Duodenal mucosa (tissue), 2 donors: Measurements from ENCODE around the gene RAPSN.

Experiments
- H3K27ac ChIP-seq: one replicate; pipeline ENCODE4 v1.7.0; 2013; ENCODE audit warnings: low read depth, low read length
- H3K27me3 ChIP-seq, 2 donors: one replicate each; pipeline ENCODE4 v1.7.0; 2013; ENCODE audit warnings: low read length in 2 of 2, control low read depth in 1 of 2; ENCODE audit not compliant: insufficient read depth in 2 of 2, control insufficient read depth in 1 of 2
- H3K36me3 ChIP-seq, 2 donors: one replicate each; pipeline ENCODE4 v1.7.0; 2013; ENCODE audit warnings: low read length in 2 of 2, control low read depth in 1 of 2; ENCODE audit not compliant: insufficient read depth in 2 of 2, control insufficient read depth in 1 of 2
- H3K4me1 ChIP-seq, 2 donors: one replicate each; pipeline ENCODE4 v1.7.0; 2013; ENCODE audit warnings: low read length in 2 of 2, control low read depth in 1 of 2; ENCODE audit not compliant: insufficient read depth in 2 of 2, control insufficient read depth in 1 of 2
- H3K4me3 ChIP-seq, 2 donors: one replicate each; pipeline ENCODE4 v1.7.0; 2013; ENCODE audit warnings: low read length in 2 of 2, low read depth in 1 of 2
- H3K9ac ChIP-seq, 2 donors: one replicate each; pipeline ENCODE4 v1.7.0; 2013; ENCODE audit warnings: low read length in 2 of 2, low read depth in 1 of 2
- H3K9me3 ChIP-seq, 2 donors: one replicate each; pipeline ENCODE4 v1.7.0; 2013; ENCODE audit warnings: low read length in 2 of 2, control low read depth in 1 of 2; ENCODE audit not compliant: control insufficient read depth in 1 of 2

The RAPSN gene

DNA sequence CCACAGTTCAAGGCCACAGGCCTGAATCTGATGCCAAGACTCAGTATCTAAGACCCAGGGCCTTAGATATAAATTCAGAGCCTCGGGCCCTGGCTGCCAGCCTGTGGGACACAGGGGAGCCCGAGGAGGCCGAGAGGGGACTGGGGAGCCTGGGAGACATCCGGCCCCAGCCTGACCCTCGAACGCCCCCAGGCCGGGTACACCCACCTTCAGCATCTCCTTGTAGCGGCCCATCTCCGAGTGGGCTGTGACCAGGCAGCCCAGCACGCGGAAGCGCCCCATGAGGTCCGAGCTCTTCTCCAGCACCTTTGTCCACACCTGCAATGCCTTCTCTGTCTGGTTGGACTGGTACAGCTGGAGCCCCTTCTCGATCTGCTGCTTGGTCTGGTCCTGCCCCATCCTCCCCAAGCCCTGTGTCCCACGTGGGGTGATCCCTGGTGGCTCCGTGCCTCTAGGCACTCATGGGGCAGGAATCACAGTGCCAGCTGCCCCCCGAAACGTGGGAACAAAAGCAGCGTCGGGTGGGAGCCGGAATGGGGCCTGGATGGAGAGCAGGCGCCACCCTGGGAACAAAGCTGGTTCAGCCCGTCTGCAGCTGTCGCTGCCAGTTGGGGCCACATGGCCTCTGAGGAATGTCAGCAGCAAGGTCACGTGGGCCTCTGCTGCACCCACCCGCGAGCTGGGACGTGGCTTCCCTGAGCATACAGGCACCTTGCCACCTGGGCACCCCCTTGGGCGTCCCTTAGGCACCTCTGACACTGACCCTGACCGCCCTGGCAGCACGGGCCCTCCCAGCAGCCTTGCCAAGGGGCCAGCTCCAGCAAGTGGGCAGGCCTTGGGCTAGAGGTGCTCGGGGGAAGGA lies at the start of gene RAPSN:
RAPSN (minus strand) TSS at position 571 of the 862 bp plus-strand sequence; CDS start at position 399, 172 bp downstream.
- H3K9ac ChIP-seq, result no peak within 1 kb of the TSS
- no peaks in the 10 kb centered on the region for H3K27me3 ChIP-seq
- H3K36me3 ChIP-seq, result no peaks in the 10 kb centered on the region
- no peak within 1 kb of the TSS for H3K4me3 ChIP-seq
- H3K27ac ChIP-seq, result no peak within 1 kb of the TSS
- no peaks in the 10 kb centered on the region for H3K4me1 ChIP-seq
- H3K9me3 ChIP-seq, result no peaks in the 10 kb centered on the region

GRCh38 chr11:47498149-47498548 lies 49.2 kb upstream of the RAPSN start:
- H3K4me3 ChIP-seq, result no peak overlapping the region
- no peaks in the 10 kb centered on the region for H3K9me3 ChIP-seq
- no peaks in the 10 kb centered on the region for H3K27me3 ChIP-seq
- no peak overlapping the region for H3K9ac ChIP-seq
- peaks cover 3 to 8% of the 10 kb centered on the region in 2 donors for H3K36me3 ChIP-seq
- H3K4me1 ChIP-seq, result peaks cover 5 to 23% of the 10 kb centered on the region in 2 donors
- H3K27ac ChIP-seq, result no peak overlapping the region

- Histone ChIP-seq H3K4me3 (no peak overlapping the region), H3K9ac (no peak overlapping the region), H3K4me1 (peaks cover 0 to 18% of the 10 kb centered on the region in 2 donors), H3K9me3 (no peaks in the 10 kb centered on the region), H3K27me3 (no peaks in the 10 kb centered on the region), H3K27ac (no peak overlapping the region), H3K36me3 (peaks cover 7 to 8% of the 10 kb centered on the region in 2 donors)
Measured at GRCh38 chr11:47496808-47497207, 47.9 kb upstream of the RAPSN start.

DNA sequence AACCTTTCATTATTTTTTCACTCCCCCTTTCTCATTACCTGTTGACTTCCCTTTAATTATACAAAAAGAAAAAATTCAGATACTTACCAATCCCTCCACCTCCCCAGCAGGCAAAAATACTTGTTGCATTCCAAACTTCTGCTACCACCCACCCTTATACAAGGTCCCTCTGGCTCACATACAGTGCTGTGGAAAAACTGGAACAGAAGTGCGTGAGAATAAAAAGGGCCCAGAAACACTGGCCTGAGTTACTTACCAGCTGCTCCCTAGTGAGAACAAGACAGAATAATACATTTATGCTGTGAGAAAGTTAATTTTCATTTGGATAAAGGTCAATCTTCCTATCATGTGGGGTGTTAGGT lies 46.9 kb upstream of the RAPSN start:
- peaks cover 0 to 18% of the 10 kb centered on the region in 2 donors for H3K4me1 ChIP-seq
- no peaks in the 10 kb centered on the region for H3K27me3 ChIP-seq
- H3K36me3 ChIP-seq, result peaks cover 7 to 8% of the 10 kb centered on the region in 2 donors
- no peak overlapping the region for H3K9ac ChIP-seq
- H3K27ac ChIP-seq, result no peak overlapping the region
- no peak overlapping the region for H3K4me3 ChIP-seq
- H3K9me3 ChIP-seq, result no peaks in the 10 kb centered on the region

GRCh38 chr11:47495011-47495855 lies 46.3 kb upstream of the RAPSN start:
- Histone ChIP-seq H3K9me3 (no peaks in the 10 kb centered on the region), H3K27me3 (no peaks in the 10 kb centered on the region), H3K4me3 (no peak overlapping the region), H3K36me3 (peaks cover 4 to 5% of the 10 kb centered on the region in 2 donors), H3K27ac (no peak overlapping the region), H3K4me1 (peaks cover 0 to 18% of the 10 kb centered on the region in 2 donors), H3K9ac (no peak overlapping the region)

GRCh38 chr11:47489395-47489755 lies 40.4 kb upstream of the RAPSN start:
- H3K9me3 ChIP-seq, result no peaks in the 10 kb centered on the region
- H3K36me3 ChIP-seq, result peaks cover 15 to 25% of the 10 kb centered on the region in 2 donors
- H3K27ac ChIP-seq, result no peak overlapping the region
- H3K9ac ChIP-seq, result no peak overlapping the region
- H3K27me3 ChIP-seq, result no peaks in the 10 kb centered on the region
- no peak overlapping the region for H3K4me3 ChIP-seq
- peaks cover 7 to 24% of the 10 kb centered on the region in 2 donors for H3K4me1 ChIP-seq

DNA sequence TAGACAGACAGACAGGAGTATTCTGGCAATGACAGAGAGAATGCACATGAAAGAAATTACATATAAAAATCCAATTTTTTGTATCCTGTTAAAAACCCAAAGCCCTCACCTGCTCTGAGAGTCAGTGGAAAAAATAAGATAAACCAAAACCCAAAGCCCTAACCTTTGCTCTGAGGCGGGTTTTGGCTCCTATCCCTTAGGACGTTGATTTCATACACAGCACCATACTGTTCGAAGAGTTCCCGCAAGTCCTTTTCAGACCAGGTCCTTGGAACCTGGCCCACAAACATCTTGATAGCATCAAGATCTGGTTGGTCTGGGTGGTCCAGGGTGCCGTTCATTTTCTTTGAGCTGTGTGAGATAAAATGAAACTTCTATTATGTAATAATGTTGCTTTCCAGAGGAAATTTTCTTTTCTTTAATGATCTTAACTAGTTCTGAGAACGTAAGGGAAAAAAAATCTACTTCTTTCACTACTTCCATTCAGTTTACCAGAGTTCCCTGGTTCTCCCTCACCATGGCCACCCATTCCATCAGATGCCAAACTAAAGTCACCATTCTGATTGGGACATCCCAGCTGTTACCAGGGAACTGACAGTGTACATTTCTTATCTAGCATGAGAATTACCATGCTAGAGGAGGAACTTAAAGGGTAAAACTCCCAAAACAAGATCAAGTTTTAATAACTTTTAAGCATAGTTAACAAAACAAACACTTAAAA lies 39.9 kb upstream of the RAPSN start:
- Histone ChIP-seq H3K27me3 (no peaks in the 10 kb centered on the region), H3K9me3 (no peaks in the 10 kb centered on the region), H3K36me3 (peaks cover 15 to 30% of the 10 kb centered on the region in 2 donors), H3K4me1 (peaks cover 7 to 24% of the 10 kb centered on the region in 2 donors), H3K4me3 (no peak overlapping the region), H3K9ac (no peak overlapping the region), H3K27ac (no peak overlapping the region)

- Histone ChIP-seq H3K27me3 (no peaks in the 10 kb centered on the region), H3K27ac (no peak overlapping the region)
Measured at GRCh38 chr11:47488111-47488510, 39.2 kb upstream of the RAPSN start.

GRCh38 chr11:47487421-47487820 lies 38.5 kb upstream of the RAPSN start:
- H3K27ac ChIP-seq, result no peak overlapping the region
- H3K4me1 ChIP-seq, result peaks cover 7 to 24% of the 10 kb centered on the region in 2 donors
- H3K9me3 ChIP-seq, result no peaks in the 10 kb centered on the region
- H3K9ac ChIP-seq, result no peak overlapping the region
- no peaks in the 10 kb centered on the region for H3K27me3 ChIP-seq
- peaks cover 27 to 44% of the 10 kb centered on the region in 2 donors for H3K36me3 ChIP-seq
- H3K4me3 ChIP-seq, result no peak overlapping the region

More at GRCh38 chr11:47488111-47488510, 39.2 kb upstream of the RAPSN start:
- H3K4me1 ChIP-seq, result peaks cover 7 to 24% of the 10 kb centered on the region in 2 donors
- H3K36me3 ChIP-seq, result peaks cover 21 to 37% of the 10 kb centered on the region in 2 donors
- H3K9ac ChIP-seq, result no peak overlapping the region
- no peak overlapping the region for H3K4me3 ChIP-seq
- no peaks in the 10 kb centered on the region for H3K9me3 ChIP-seq
